Measurements from ENCODE around the gene SPR.

The SPR gene

DNA sequence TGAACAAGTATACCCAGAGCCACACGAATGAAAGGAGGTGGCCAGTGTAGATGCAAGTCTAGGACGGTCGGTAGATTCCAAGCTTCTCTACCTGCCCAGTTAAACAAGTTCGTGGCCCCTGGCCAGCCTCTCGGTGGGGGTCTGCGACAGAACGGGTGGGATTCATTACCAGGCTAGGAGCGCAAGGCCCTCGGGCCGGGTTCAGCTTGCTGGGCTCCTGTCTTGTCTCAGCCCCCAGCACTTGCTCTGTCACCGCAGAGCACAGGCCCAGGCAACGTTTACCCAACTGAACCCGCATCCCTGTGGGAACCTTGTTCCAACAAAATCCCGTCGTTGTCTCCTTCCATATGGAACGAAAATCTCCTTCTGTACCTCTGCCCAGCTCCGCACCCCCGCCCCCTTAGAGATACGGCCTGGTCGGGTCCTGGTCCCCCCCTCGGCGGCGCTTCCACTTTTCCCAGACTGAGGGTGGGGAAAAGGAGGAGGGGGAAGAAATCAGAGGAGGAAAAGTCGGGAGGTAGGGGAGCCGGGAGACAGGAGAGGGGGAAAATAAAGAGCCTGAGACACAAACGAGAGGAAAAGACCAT, 28.2 kb downstream of the SPR start:
- Mint-ChIP-seq H3K4me1 (ENCODE audit: low read depth) (peaks cover 32% of the 10 kb centered on the region), H3K4me3 (no peak overlapping the region), H3K27ac (no peak overlapping the region), H3K27me3 (peaks cover 85% of the 10 kb centered on the region), H3K9me3 (no peaks in the 10 kb centered on the region), H3K36me3 (ENCODE audit: low read depth) (no peaks in the 10 kb centered on the region)
- intact Hi-C loops (cut with micrococcal nuclease) = no loop called here

DNA sequence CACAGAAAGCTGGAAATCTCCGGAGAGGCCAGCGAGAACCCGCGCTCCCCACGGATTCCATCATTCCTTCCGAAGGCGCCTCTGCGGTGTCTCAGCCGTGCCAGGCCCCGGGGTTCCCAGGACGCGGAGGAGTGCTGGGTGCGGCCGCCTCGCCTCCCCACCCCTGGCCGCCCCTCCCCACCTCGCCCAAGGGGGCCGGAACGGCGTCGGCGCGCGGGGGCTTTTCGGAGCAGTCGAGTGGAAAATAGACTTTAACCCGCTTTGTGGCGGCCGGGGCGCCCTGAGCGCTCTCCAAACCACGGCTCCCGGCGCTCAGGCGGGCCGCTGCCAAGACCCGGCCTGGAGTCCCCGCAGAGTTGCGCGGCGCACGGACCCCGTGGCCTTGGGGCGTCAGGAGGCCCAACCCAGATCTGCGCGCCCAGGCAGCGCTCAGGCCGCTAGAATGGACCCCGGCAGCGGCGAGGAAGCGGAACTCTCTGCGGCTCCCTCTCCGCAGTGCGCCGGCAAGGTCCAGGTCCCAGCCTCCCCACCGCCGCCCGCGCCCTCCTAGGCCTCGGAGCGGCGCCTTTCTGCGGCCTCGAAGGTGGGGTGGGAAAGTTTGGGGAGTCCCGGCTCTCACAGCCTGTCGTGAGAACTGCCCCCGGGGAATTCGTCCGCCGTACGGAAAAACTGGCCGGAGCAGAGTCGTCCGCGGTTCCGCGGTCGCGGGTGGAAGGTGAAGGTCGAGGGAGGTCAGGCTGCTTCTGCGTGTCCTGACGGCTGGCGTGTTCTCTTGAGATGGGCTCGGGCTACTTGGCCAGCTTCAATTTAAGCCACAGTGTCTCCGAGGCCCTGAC, 28.9 kb downstream of the SPR start:
- Mint-ChIP-seq H3K36me3 (ENCODE audit: low read depth) (no peaks in the 10 kb centered on the region), H3K4me1 (ENCODE audit: low read depth) (peaks cover 35% of the 10 kb centered on the region), H3K9me3 (no peaks in the 10 kb centered on the region), H3K27me3 (peaks cover 86% of the 10 kb centered on the region), H3K27ac (no peak overlapping the region), H3K4me3 (peak overlapping the region; percentile 66)
- intact Hi-C loops (cut with micrococcal nuclease) = no loop called here

DNA sequence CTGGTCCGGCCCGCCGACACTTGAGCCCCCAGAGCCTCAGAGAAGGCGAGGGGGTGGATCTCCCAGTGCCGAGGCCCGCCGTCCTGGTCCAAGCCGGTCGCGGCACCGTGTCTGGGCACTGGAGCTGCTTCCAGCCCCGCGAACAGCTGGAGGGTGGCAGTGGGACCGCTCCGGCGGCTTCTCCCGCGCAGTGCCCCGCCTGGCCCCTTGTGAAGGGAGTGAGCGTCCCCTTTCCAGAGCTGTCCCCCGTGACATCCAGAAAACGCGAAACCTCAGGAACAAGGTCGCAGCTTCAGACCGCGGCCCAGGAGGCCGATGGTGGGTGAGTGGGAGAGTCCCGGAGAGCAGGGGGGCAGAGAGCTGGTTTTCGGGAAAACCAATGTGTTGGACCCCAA, 29.5 kb downstream of the SPR start:
- peak overlapping the region; percentile 66 for H3K4me3 Mint-ChIP-seq
- H3K27ac Mint-ChIP-seq = no peak overlapping the region
- intact Hi-C loops (cut with micrococcal nuclease) = no loop called here
- H3K9me3 Mint-ChIP-seq = no peaks in the 10 kb centered on the region
- H3K4me1 Mint-ChIP-seq (ENCODE audit: low read depth) = peaks cover 35% of the 10 kb centered on the region
- peaks cover 86% of the 10 kb centered on the region for H3K27me3 Mint-ChIP-seq
- no peaks in the 10 kb centered on the region for H3K36me3 Mint-ChIP-seq (ENCODE audit: low read depth)

DNA sequence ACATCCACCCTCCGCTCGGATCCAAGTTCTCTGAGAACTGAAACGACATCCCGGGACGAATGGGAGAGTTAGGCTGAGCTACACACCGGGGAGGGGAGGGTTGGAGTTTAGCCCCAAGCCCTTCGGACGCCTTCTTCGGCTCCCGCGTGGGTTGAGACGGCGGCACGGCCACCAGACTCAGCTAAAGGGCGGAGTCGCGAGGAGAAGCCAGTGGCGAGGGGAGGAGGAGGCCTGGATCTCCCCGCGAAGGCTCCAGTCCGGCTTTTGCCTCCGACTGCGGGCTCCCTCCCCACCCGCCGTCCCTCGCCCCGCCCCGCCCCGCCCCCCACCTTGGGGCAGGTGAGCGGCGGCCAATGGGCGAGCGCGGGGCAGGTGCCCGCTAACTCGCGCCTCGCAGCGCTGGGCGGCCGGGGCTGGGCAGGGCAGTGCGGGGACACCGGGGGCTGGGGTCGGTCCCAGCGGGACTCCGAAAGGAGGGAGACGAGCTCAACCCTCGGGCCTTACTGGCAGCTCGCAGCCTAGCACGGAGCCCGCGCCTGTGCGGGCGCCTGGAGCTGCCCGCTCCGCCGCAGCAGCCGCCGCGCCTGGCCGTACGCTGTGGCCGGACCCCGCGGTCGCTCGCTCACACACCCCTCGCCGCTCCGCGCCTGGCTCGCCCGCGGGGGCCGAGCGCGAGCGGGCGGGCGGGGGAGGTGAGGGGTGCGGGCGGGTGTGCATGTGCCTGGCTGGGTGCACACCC, 30.1 kb downstream of the SPR start, which contains the start of gene EMX1:
TSS of gene EMX1 (plus strand) at position 382 of the 739 bp plus-strand sequence. CDS start at position 716, 334 bp downstream.
- Mint-ChIP-seq H3K27me3 (peaks cover 86% of the 10 kb centered on the region), H3K4me3 (peak within 1 kb of the TSS; percentile 66), H3K36me3 (ENCODE audit: low read depth) (no peaks in the 10 kb centered on the region), H3K9me3 (no peaks in the 10 kb centered on the region), H3K4me1 (ENCODE audit: low read depth) (peaks cover 35% of the 10 kb centered on the region), H3K27ac (no peak within 1 kb of the TSS)
- intact Hi-C loops (cut with micrococcal nuclease) = no loop called here

DNA sequence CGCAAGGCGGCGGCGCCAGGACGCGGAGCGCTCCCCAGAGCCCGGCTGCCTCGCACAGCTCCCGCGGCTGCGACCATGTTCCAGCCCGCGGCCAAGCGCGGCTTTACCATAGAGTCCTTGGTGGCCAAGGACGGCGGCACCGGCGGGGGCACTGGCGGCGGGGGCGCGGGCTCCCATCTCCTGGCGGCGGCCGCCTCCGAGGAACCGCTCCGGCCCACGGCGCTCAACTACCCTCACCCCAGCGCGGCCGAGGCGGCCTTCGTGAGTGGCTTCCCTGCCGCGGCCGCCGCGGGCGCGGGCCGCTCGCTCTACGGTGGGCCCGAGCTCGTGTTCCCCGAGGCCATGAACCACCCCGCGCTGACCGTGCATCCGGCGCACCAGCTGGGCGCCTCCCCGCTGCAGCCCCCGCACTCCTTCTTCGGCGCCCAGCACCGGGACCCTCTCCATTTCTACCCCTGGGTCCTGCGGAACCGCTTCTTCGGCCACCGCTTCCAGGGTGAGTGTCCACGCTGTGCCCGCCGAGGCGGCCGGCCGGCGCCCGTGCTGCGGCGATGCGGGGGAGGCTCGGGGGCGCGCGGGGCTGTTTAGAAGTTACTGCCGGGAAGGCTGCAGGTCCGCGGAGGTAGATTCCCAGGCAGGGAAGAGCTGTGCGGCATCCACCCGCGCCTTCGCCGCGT, 30.8 kb downstream of the SPR start:
- Mint-ChIP-seq H3K27me3 (peaks cover 92% of the 10 kb centered on the region), H3K36me3 (ENCODE audit: low read depth) (no peaks in the 10 kb centered on the region), H3K9me3 (no peaks in the 10 kb centered on the region), H3K4me3 (peak overlapping the region; percentile 42), H3K4me1 (ENCODE audit: low read depth) (peaks cover 35% of the 10 kb centered on the region), H3K27ac (no peak overlapping the region)
- intact Hi-C loops (cut with micrococcal nuclease) = no loop called here

DNA sequence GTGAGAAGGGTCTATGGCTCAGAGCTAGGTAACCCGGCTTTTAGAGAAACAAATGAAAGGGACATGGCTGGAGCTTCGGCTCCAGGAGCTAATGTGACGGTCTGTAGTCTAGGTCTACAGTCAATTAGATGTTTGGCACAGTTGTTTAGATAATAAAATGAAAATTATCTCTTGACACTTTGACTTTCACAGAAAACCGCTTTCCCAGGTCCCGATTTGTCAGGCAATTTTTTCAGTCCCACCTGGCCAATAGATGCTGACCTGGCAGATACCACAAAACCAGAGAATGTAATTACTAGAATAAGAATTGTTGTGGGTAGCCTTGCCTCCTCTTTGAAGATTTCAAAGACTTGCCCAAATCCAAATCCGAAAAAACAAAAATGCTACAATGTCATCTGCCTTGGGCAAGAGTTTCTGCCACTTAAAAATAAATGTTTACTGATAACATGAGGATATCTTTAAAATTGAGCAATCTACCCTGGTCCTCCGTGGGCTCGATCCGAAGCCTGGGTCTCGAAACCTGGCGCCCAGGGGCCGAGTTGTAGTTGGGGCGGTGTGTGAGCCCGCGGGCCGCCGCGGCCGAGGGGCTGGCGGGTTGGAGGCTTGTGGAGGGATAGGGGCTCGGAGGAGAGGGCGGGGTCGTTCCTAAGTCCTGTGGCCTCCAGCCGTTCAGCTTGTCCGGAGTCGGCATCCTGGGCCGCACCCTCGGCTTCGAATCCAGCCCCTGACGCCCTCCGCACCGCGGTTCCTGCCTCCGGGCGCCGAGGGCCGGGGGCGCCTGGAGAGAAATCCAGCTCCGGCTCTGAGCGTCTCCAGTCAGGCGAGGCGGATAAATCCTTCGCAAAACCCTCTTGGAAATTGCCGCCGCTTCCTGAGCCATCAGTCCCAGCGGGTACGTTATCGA, 32.5 kb downstream of the SPR start:
- no peak overlapping the region for H3K4me3 Mint-ChIP-seq
- H3K27me3 Mint-ChIP-seq = peaks cover 91% of the 10 kb centered on the region
- H3K9me3 Mint-ChIP-seq = no peaks in the 10 kb centered on the region
- peaks cover 36% of the 10 kb centered on the region for H3K4me1 Mint-ChIP-seq (ENCODE audit: low read depth)
- H3K27ac Mint-ChIP-seq = no peak overlapping the region
- intact Hi-C loops (cut with micrococcal nuclease) = no loop called here
- no peaks in the 10 kb centered on the region for H3K36me3 Mint-ChIP-seq (ENCODE audit: low read depth)

DNA sequence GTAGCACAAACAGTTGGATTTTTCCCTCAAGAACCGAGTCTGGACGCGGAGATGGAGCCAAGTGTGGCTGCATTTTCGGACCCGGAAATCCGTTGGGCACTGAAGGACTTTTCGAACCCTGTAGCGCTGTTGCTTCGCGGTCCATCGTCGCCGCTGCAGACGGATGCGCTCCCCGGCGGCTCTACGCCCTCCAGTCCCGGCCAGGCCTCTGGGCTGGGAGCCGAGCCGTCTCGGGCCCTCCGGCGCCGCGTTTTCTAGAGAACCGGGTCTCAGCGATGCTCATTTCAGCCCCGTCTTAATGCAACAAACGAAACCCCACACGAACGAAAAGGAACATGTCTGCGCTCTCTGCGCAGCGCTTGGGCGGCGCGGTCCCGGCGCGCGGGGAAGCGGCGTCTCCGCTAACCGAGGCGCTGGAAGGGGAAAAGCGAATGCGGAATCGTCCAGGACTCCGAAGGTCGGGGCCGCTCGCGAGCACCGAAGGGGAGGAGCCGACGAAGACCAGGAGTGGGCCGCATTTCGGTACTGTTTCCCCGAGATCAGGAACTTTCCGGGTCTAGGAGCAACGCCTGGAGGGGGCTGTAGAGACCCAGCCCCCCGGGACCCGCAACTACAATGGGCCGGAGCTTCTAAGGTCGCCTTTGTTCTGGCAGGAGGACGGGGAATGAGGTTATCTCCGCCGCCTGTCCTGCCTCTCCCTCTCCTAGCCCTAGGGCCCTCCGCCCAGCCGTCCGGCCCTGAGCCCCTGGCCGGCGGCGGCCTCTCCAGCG, 33.3 kb downstream of the SPR start:
- Mint-ChIP-seq H3K27me3 (peaks cover 91% of the 10 kb centered on the region), H3K4me3 (peak overlapping the region; percentile 64), H3K4me1 (ENCODE audit: low read depth) (peaks cover 32% of the 10 kb centered on the region), H3K27ac (no peak overlapping the region), H3K36me3 (ENCODE audit: low read depth) (no peaks in the 10 kb centered on the region), H3K9me3 (no peaks in the 10 kb centered on the region)
- intact Hi-C loops (cut with micrococcal nuclease) = no loop called here

DNA sequence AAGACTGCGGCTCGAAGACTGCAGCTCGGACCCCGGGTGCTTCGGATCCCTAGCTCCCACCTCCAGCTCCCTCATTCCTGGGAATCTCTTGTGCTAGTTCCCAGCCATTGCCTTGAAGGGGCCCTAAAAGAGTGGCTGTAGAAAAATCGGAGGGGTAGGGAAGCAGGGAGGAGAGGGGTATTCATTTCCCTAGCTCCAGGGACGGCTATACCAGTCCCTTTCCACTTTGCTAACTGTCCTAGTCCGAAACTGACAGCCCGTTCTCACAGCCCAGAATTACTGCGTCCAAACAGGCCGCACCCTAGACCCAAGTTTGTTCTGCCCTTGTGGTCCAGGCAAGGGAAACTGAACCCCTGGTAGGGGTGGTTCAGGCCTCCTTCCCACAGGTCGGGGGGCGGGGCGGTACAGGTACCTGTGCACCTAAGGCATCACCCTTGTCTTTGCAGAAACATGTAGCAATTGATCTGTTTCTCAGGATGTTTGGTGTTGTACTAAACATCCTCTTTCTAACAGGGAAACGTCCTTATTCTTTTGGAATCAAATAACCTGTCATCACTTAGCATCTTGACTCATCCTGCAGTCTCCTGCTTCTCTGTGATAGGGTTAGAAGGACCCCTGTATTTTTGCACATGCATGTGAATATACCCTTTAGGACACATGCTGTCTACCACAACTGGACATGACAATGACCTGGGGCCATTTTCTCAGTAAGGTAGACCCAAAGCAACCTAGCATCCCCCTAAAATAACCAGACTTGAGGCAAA, 34.1 kb downstream of the SPR start:
- Mint-ChIP-seq H3K4me3 (no peak overlapping the region), H3K36me3 (ENCODE audit: low read depth) (no peaks in the 10 kb centered on the region), H3K9me3 (no peaks in the 10 kb centered on the region), H3K27ac (no peak overlapping the region), H3K27me3 (peaks cover 86% of the 10 kb centered on the region), H3K4me1 (ENCODE audit: low read depth) (peaks cover 29% of the 10 kb centered on the region)
- intact Hi-C loops (cut with micrococcal nuclease) = no loop called here

DNA sequence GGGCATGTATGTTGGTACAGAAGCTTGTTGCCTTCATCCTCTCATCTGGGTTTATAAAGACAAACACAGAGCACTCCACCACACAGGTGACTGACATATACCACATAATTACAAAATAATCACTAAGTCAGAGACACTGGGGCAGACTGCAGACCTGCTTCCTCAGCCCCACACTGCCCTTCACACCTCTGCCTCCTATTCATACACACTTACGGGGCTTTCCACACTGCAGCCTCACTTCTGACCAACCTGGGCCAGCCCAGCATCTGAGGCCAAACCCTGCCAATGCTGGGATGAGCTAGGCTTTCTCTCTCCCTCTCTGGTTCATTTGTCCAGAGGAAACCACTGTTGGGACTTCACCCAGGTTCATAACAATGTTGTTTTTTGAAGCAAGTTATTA, 34.6 kb downstream of the SPR start:
- Mint-ChIP-seq H3K9me3 (no peaks in the 10 kb centered on the region), H3K27ac (no peak overlapping the region), H3K27me3 (peaks cover 80% of the 10 kb centered on the region), H3K36me3 (ENCODE audit: low read depth) (no peaks in the 10 kb centered on the region), H3K4me3 (no peak overlapping the region), H3K4me1 (ENCODE audit: low read depth) (peaks cover 24% of the 10 kb centered on the region)
- intact Hi-C loops (cut with micrococcal nuclease) = no loop called here

DNA sequence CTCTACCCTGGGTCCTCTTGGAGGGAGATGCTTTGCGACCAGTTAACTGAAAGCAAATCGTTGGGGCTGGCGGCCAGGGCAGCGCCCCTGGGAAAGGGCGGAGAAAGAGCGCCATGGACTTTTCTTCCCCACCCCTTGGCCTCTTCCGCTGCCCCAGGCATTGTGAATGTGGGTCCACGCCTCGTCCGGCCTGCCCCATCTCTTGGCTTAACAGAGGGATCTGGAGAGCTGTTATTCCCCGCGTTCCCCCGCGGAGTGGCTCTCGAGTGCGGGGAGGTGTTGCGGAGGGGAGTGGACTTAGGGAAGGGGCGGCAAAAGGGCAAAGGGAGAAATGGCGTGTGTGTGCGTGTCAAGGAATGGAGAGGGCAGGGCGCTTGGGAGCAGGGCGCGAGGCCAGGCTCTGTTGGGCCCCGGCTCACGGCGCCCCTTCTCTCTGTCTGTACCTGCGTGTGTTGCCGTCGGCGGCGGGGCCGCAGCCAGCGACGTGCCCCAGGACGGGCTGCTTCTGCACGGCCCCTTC, 36.7 kb downstream of the SPR start:
- H3K36me3 Mint-ChIP-seq (ENCODE audit: low read depth) = no peaks in the 10 kb centered on the region
- no peak overlapping the region for H3K4me3 Mint-ChIP-seq
- H3K9me3 Mint-ChIP-seq = no peaks in the 10 kb centered on the region
- H3K4me1 Mint-ChIP-seq (ENCODE audit: low read depth) = peaks cover 14% of the 10 kb centered on the region
- H3K27ac Mint-ChIP-seq = no peak overlapping the region
- peaks cover 68% of the 10 kb centered on the region for H3K27me3 Mint-ChIP-seq
- intact Hi-C loops (cut with micrococcal nuclease) = no loop called here

DNA sequence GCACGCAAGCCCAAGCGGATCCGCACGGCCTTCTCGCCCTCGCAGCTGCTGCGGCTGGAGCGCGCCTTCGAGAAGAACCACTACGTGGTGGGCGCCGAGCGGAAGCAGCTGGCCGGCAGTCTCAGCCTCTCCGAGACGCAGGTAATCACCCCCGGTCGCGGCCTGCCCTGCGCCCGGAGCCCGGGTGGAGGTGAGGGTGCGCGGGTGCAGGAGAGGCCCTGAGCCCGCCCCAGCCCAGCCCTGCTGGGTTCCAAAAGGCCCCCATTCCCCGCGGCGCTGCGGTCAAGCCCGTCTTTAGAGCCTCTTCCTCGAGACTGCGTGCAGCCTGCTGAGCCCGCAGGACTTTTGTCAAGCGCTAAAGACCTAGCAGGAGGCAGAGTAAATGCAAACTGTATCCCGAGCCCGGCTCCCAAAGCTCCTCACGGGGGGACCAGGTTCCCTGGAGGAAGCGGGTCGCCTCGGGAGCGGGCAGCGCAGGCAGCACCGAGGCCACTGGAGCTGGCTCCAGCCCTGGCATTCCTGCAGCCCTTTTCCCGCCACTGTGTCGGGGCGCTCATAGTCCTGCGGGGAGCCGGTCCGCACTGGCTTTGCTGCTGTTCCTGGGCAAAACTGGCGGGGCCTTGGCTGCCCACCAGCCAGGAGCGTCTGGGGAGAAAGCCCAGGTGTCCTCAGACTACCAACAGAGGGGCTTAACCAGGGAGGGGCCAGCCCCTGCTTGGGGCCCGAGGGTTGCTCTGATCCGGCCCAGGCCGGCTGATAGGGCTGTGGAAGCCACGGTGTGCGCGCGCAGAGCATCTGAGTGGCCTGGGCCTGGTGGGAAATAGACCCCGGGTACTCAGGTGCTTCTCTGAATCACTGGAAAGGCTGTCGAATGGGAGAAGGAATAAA, 37.4 kb downstream of the SPR start:
- Mint-ChIP-seq H3K4me3 (no peak overlapping the region), H3K27me3 (peaks cover 61% of the 10 kb centered on the region), H3K4me1 (ENCODE audit: low read depth) (peaks cover 14% of the 10 kb centered on the region), H3K9me3 (no peaks in the 10 kb centered on the region), H3K36me3 (ENCODE audit: low read depth) (no peaks in the 10 kb centered on the region), H3K27ac (no peak overlapping the region)
- intact Hi-C loops (cut with micrococcal nuclease) = no loop called here

All from dendritic cell treated with granulocyte-macrophage colony-stimulating factor and Interleukin-4, amounts not matched to agents 40 ng/mL and 50 ng/mL, for 4 days (primary cell).